SK-N-MC (cell line): ENCODE data around the gene SLF2.

ENCODE experiments used
- DNase-seq: peaks from one replicate; pipeline ENCODE4 v3.0.0-alpha.2; 2011; ENCODE audit warnings: low read depth, low spot score
- H3K27ac ChIP-seq: fragments of 200-600 bp; sonication (generic); 2 replicates; pipeline ENCODE4 v1.5.1; 2016; ENCODE audit warnings: mixed run types
- H3K36me3 ChIP-seq: fragments of 200-600 bp; sonication (generic); 2 replicates; pipeline ENCODE4 v1.6.1; 2017; ENCODE audit warnings: antibody characterized with exemption, low read length, mixed read lengths; ENCODE audit not compliant: insufficient read depth
- H3K4me3 ChIP-seq: fragments of 200-600 bp; sonication (generic); 2 replicates; pipeline ENCODE4 v1.5.1; 2016
- H3K9ac ChIP-seq: fragments of 200-600 bp; sonication (generic); 2 replicates; pipeline ENCODE4 v1.8.0; 2017; ENCODE audit warnings: mixed run types, mixed read lengths; ENCODE audit not compliant: insufficient read length
- H3K9me3 ChIP-seq: fragments of 200-600 bp; sonication (generic); 2 replicates; pipeline ENCODE4 v1.6.1; 2017; ENCODE audit warnings: low read depth, mild to moderate bottlenecking, antibody characterized with exemption, low read length, moderate library complexity, mixed read lengths
- EZH2 ChIP-seq: fragments of 200-600 bp; sonication (generic); IDR thresholded peaks from one replicate; pipeline ENCODE4 v1.6.1; 2017; ENCODE audit warnings: antibody characterized with exemption
- FOXP2 ChIP-seq: optimal IDR thresholded peaks from 2 replicates; pipeline ENCODE3; 2011; ENCODE audit warnings: mild to moderate bottlenecking, moderate library complexity; ENCODE audit not compliant: insufficient read depth; ENCODE audit errors: extremely low read length, control extremely low read depth
- POLR2AphosphoS5 ChIP-seq: IDR thresholded peaks from 2 replicates; pipeline ENCODE4 v1.6.1; 2012; ENCODE audit warnings: mild to moderate bottlenecking, low read depth, low read length, borderline replicate concordance

The SLF2 gene

DNA sequence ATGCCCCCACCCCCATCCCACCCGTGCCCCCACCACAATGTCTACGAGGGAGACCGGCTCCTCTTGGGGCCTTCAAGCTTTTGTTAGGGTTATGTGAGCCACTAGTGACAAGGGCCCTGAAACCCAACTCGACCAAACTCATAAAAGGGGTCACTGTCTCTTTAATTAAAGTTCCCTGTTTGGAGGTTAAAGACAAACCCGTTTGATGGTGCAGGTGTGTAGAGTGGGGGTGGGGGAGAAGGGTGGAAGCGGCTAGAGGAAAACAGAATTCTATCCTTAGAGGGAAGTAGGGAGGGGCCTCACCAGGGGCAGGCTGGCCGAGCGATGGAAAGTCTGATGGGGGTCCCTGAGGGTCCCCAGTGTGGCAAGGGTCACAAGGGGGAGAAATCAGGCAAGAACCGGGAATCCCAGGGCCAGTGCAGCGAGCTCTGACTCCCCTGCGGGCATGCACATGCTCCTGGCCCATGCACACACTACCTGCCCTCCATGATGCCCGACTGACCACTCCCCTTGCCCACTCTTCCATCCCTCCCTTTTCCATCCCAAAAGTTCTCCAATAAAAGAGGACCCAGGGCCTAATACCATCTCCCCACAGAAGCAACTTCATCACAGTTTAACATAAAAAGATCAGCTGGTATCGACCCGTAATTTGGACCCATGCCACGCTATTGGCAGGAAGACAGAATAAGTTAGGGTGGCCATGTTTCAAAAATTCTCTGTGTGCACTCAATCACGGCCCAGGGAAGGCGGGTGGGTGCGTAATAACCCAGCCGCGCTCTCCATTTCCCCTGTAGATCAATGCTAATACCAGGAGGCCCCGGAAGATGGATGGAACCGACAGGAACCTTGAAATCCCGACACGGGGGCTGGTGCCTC is 35.9 kb upstream of the SLF2 start:
- no peaks in the 10 kb centered on the region for H3K36me3 ChIP-seq
- TF ChIP-seq EZH2 (no peak), POLR2AphosphoS5 (no peak), FOXP2 (no peak)
- H3K9ac ChIP-seq, result no peak overlapping the region
- no peak for DNase-seq
- H3K27ac ChIP-seq, result no peak overlapping the region
- H3K9me3 ChIP-seq, result no peaks in the 10 kb centered on the region
- H3K4me3 ChIP-seq, result no peak overlapping the region

DNA sequence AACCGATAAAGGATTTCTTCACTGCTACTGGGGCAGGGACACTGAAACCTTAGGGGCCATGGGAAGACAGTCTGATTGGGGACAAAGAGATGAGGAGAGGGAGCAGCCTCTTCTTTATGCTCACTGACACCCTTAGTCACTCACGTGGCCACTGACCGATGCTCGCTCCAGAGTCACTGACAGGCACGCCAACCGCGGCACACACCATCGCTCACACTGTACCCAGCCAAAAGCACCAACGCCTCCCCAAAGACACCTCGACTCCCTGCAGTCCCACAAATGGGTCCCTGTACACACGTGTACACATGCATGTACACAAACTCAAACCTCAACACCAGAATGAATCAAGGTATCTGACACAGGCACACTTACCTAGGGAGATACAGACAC is 35.3 kb upstream of the SLF2 start:
- Histone ChIP-seq H3K36me3 (no peaks in the 10 kb centered on the region), H3K4me3 (no peak overlapping the region), H3K9ac (no peak overlapping the region), H3K27ac (no peak overlapping the region), H3K9me3 (no peaks in the 10 kb centered on the region)
- DNase-seq, result no peak
- TF ChIP-seq POLR2AphosphoS5 (no peak), EZH2 (no peak), FOXP2 (no peak)

DNA sequence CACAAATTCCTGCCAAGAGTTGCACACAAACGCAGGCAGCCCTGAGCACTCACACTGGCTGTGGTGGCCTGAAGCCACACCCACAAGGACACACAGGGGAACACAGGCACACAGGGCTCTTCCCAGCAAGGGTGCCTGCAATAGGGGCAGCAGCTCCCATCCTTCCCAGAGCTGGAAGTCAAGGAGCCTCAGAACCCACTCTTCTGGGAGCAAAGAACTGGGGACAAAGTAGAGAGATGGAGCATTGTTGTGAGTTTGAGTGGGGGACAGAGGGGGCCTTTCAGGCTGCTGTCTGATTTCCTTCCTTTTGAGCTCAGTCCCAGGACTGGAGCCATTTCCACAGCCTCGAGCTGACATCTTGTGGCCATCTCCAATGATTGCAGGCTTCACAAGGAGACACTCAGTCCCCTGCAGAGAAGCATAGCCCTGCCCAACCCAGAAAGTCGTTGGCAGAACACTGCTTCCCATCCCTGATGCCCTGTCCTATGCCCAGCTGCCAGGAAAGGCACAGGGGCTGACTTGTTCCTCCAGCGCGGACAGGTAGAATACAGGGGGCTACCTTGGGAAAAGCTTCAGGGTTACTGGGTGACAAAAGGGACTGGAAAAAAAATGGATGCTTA is 34.4 kb upstream of the SLF2 start:
- no peak overlapping the region for H3K9ac ChIP-seq
- no peaks in the 10 kb centered on the region for H3K36me3 ChIP-seq
- no peak for TF ChIP-seq FOXP2
- no peak for TF ChIP-seq POLR2AphosphoS5
- no peak for TF ChIP-seq EZH2
- H3K9me3 ChIP-seq, result no peaks in the 10 kb centered on the region
- H3K4me3 ChIP-seq, result no peak overlapping the region
- H3K27ac ChIP-seq, result no peak overlapping the region
- DNase-seq, result no peak

DNA sequence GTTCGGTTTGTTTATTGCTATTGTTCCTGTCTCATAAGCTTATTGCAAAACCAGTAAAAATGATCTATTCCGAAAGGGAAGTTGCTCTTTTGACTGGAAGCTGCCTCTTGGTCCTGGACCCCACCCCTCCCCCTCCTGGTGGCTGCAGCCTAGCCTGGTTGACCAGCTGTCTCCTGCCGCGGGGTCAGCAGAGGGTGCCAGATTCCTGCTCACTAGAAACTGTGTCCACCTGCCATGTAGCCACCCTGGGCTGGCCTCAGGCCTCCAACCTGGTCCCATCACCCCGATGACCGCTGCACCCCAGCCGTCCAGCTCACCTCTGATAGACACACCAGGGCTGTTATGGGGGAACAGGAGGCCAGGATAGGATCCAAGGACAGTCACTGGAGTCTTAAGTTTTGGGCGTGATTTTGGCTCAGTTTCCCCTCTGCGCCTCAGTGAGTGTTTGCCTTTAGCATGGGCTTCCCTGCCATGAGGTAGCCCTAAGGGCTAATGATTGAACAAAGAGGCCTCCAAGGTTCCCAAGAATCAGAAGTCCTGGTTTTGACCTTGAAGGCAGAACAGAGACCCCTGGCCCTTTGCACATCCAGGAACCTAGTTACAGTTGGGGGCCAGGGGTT is 32.9 kb upstream of the SLF2 start:
- TF ChIP-seq EZH2 (no peak), POLR2AphosphoS5 (no peak), FOXP2 (no peak)
- H3K36me3 ChIP-seq, result no peaks in the 10 kb centered on the region
- no peak overlapping the region for H3K4me3 ChIP-seq
- H3K9me3 ChIP-seq, result no peaks in the 10 kb centered on the region
- H3K27ac ChIP-seq, result no peak overlapping the region
- no peak overlapping the region for H3K9ac ChIP-seq
- DNase-seq, result no peak

DNA sequence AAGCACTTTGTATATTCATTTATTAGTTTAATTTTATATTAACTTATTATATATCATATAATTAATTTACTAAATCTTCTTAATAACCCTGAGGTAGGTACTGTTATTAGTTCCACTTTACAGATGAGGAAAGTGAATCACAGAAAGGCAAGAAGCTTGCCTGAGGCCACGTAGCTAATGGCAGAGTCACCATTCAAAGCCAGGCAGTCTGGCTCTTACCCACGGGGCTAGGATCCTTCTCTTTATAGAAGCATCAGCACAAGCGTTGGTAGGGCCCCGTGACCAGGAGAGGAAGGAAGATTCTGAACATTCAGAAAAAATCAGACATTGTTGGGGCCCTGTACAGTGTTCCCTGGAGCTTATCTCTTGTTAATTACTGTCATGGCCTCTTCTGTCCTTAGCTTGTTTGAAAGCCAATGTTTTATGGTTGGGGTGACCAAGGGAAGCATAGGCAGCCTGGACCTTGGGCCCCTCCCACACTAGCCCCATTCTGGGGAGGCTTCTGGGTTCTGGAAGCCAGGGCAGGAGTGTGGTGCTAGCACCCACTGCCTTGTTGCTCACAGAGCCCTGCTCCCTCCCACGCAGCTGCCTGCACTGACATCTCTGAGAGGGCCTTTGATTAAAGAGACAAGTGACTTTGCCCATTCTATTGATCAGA is 31.1 kb upstream of the SLF2 start:
- Histone ChIP-seq H3K9me3 (no peaks in the 10 kb centered on the region), H3K36me3 (no peaks in the 10 kb centered on the region), H3K27ac (no peak overlapping the region), H3K9ac (no peak overlapping the region), H3K4me3 (no peak overlapping the region)
- DNase-seq, result no peak
- no peak for TF ChIP-seq EZH2
- no peak for TF ChIP-seq POLR2AphosphoS5
- TF ChIP-seq FOXP2, result no peak

DNA sequence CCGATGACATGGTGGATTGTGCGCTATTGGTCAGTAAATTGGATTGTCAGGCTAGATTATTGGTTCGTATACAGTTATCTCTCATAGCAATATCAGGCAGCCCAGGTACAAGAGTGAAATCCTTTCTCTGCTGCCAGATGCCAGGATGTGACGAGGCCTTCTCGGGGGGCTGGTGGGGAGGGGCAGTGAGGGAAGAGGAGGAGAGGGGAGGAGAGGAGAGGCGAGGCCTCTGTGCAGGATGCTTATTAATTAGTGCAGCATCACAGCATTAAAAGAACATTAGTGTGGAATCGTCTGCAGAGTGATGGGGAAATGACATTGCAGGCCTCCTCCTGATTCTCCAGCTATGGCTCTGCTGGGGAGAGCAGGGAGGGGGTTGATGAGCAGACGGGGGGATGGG is 30.5 kb upstream of the SLF2 start:
- no peak overlapping the region for H3K9ac ChIP-seq
- H3K36me3 ChIP-seq, result no peaks in the 10 kb centered on the region
- no peak overlapping the region for H3K4me3 ChIP-seq
- DNase-seq, result no peak
- H3K27ac ChIP-seq, result no peak overlapping the region
- TF ChIP-seq POLR2AphosphoS5, result no peak
- TF ChIP-seq FOXP2, result no peak
- no peak for TF ChIP-seq EZH2
- no peaks in the 10 kb centered on the region for H3K9me3 ChIP-seq

DNA sequence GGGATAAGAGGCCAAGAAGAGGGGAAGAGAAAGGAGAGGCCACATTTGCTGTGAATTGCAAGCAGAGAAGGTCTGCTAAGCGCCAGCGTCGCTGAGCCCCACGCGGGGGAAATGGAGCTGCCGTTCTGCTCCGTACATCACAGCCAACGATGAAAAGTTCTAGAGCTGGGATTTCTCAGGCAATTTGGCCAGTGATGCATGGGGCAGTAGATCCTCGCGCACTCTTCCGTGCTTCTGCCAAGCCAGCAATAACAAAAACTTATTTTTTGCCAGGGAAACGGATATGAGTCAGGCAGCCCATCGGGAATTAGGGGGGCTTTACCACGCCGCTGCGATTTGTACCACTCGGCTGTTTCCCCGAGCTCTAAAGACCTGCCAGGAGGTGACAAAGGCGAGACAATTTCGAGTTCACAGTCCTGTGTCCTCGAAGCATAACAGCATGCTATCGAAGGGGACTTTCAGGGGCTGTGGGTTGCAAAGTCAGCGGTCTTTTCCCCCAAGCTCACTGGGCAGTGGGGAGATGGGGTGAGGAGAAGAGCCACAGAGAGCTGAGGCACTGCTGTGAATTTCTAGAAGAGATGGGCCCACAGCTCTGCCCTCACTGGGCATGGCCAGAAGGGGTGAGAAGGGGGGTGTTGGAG is 30.0 kb upstream of the SLF2 start:
- Histone ChIP-seq H3K9ac (no peak overlapping the region), H3K27ac (no peak overlapping the region), H3K9me3 (no peaks in the 10 kb centered on the region), H3K4me3 (no peak overlapping the region), H3K36me3 (no peaks in the 10 kb centered on the region)
- TF ChIP-seq EZH2 (no peak), POLR2AphosphoS5 (no peak), FOXP2 (no peak)
- no peak for DNase-seq
